Activated CD4-positive, CD25-positive, alpha-beta regulatory T cell treated with anti-CD3 and anti-CD28 coated beads, Interleukin-2, amount 50 U/mL, for 72 hours (primary cell): ENCODE results near the gene CDKAL1.

Source experiments
- DNase-seq: peaks from one replicate; pipeline ENCODE4 v3.0.0; 2021

CDKAL1 gene

DNA sequence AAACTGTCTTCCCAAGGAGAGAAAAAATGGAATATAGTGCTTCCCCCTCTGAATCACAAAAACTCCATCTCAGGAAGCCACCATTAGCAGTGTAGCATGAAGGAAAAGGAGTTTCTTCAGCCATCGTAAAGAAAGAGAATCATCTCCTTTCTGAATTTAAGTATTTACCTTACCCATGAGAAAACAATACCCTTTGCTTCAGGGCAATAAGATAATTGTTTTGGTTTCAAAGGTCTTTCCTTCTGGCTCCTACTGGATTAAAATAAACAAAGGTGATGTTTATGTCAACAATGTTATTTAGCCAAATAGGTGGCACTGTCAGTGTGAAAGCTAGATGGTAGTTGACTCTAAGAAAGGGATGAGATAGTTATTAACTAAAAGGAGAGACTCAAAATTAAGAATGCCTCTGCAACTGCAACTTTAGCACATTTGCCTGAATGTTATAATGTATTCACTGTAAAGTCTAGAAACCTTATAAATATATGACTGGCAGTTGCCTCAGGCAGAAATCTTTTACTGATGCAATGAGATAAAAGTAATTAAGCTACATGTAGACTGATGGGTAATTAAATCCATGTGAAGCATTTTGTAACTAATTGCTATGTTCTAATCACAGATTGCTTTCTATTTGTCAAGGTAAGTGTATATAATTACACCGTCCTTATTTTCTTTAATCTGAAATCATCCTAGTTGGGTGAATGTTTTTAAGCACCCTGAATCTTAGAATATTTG lies 399.0 kb downstream of the CDKAL1 start:
- DNase-seq = no peak

DNA sequence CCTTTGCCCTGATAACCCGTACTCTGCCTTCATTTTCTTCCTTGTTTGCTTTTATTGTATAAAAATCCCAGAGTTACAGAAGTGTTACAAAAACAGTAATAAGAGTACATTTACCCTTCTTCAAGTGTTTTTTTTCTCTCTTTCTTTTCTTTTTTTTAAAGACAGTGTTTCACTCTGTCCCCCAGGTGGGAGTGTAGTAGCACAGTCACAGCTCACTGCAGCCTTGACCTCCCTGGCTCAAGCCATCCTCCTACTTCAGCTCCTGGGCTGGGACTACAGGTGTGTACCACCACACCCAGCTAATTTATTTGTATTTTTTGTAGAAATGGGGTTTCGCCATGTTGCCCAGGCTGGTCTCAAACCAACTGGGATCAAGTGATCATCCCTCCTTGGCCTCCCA lies 402.7 kb downstream of the CDKAL1 start:
- DNase-seq = no peak

DNA sequence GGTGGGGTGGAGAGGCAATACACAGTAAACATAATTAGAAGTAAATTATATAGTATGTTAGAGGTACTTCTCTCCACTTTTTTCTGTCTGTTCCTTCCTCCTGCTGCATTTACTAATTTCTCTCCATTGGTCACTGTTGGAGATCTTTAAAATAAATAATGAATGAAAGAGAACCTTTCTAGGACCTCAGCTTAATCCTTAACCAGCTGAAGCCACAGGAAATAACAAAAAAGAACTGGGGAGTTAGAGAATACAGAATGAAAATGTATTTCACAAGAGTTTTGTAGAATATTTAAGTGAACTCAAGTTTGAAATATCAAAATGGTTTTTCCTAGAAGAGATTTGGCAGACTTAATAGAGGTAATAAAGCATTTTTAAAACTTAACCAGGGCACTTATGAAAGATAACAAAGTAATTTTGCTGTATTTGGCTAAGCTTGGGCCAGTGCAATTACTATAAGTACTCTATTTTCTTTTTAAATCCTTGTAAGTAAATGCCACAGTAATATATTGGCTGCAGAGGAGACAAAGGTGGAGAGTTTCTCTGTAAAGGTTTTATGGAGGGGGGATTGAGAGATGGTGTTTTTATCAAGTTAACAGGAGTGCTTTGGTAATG lies 405.0 kb downstream of the CDKAL1 start:
- DNase-seq = no peak

DNA sequence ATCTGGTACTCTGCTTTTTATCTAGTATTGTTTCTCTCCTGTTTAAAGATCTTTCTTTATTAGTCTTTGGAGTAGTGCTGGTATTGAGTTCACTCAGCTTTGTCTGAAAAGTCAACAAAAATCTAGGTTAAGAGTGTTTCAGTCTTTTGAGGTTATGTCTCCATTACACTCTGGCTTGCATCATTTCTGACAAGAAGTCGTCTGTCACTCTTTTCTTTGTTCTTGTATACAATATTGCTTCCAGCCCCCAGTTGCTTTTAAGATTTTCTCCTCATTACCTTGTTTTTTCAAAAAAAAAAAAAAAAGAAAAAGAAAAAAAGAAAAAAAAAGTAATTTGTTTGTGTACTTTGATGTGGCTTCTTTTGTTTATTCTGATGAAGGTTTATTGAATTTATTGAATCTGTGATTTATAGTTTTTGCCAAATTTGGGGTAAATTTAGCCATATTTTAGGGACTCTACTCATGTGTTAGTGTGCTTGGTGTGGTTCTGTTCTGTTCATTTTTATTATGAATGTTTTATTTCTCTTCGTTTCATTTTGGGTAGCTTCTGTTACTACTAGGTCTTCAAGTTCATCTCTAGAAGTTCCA lies 408.9 kb downstream of the CDKAL1 start:
- DNase-seq = no peak

GRCh38 chr6:20943922-20944321 lies 409.7 kb downstream of the CDKAL1 start:
- DNase-seq = no peak

- DNase-seq = no peak
Observed at GRCh38 chr6:20946022-20946421, 411.8 kb downstream of the CDKAL1 start.

DNA sequence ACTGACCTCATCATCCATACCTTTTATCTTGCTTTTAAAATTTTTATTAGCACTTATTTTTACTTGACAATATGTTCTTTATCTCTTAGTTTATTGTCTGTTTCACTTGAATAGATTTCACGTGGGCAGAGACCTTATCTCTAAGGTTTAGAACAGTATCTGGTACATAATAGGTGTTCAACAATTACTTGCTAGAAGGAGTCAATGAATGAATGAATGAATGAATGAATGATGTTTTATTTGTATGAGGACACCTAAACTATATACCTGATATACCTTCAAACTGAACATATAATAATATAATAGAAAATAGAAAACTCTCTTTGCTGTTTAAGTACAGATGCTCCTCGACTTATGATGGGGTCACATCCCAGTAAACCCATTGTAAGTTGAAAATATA lies 412.6 kb downstream of the CDKAL1 start:
- DNase-seq = no peak

DNA sequence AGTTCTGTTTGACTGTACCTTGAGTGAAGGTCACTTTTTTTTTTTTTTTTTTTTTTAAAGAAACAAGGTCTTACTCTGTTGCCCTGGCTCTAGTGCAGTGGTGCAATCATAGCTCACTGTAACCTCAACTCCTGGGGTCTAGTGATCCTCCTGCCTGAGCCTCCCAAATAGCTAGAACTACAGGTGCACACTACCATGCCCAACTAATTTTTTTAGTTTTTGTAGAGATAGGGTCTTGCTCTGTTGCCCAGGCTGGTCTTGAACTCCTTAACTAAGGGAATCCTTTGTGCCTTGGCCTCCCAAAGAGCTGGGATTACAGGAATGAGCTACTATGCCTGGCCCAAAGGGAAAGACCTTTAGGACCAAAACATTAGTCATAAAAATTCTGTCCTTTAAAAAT lies 413.7 kb downstream of the CDKAL1 start:
- no peak for DNase-seq

GRCh38 chr6:20948556-20948955 lies 414.3 kb downstream of the CDKAL1 start:
- DNase-seq = no peak

GRCh38 chr6:20949138-20949537 lies 414.9 kb downstream of the CDKAL1 start:
- DNase-seq = no peak

- no peak for DNase-seq
Observed at GRCh38 chr6:20952699-20953474, 418.6 kb downstream of the CDKAL1 start.

DNA sequence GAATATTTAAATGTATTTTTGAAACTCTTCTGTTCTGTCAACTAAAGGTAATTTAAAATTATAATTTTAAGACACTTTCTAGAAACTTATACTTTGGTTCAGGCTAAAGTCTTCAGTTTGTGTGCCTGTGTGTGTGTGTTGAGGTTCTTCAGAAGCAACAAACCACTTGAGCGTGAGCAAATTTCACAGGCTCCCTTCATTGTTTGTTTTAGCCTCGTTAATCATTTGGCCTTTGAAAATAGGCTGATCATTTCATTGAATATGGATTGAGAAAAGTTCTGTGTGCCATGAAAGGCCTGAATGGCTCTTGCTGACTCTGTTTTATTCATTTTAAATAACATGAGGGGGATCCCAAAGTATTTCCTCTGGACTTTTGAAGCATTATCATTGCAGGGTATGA lies 420.1 kb downstream of the CDKAL1 start:
- DNase-seq = no peak

DNA sequence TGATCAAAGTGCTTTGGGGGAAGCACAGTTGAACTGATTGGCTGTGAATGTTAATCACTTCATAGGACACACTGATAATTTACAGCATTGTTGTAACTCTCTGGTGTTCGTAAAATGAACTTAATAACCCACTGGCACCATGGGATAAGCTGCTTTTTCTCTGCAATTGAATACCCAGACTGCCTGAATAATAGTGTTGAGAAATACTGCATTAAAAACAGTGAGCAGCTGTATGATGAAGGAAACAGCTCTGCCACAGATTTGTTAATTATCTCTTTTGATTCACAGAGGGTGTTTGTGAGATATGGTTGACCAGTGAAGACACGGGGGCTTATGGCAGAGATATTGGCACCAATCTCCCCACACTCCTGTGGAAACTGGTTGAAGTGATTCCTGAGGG lies 420.9 kb downstream of the CDKAL1 start:
- no peak for DNase-seq

DNA sequence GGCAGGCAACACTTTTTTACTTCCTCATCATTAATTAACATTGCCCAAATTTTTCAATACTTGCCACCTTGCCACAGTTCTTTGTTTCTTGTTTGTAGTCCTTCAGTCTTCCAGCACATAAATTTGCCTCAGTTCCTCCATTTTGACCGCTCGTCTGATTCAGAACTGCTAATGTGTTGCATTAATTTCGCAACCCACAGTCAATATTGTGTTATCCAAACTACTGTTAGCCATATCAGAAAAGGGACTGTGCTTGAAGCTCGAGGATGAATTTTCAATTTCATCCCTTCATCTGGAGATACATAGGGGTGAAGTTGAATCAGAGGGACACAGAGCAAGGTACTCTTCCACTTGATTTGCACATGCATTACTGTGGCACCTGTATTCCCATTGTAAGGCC lies 421.5 kb downstream of the CDKAL1 start:
- no peak for DNase-seq

GRCh38 chr6:20960067-20960466 lies 425.8 kb downstream of the CDKAL1 start:
- no peak for DNase-seq

DNA sequence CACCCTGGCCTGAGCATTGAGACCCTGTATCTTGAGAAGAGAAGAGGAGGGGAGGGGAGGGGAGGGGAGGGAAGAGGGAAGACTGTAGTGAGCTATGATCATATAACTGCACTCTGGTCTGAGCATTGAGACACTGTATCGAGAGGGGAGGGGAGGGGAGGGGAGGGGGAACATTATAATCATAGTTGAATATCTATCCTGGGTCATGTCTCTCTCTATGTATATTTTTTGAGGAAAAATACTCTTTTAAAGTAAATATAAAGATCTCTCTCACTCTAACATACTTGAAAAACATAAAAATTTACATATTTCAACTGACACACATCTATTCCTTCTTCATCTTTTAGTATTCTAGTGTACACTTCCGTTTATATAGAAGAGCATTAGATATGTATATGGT lies 431.0 kb downstream of the CDKAL1 start:
- DNase-seq = no peak

DNA sequence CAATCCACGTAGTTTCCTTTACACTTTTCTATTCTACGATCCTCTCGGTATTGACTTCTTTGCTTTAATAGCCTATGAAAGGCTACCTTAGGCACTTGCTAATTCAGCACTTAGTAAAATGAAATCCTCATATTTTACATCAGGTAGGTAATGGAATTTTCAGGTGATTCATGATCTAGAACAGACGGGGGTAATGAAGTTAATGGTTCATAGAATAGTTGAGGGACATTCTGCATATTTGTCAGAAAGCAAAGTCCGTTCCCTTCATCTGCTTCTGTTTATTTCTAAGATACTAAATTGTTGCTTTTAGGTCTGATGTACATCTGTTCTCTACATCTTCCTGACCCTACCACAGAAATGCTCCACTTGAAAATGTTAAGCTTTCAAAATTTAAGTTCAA lies 431.7 kb downstream of the CDKAL1 start:
- DNase-seq = no peak

GRCh38 chr6:20969551-20969950 lies 435.3 kb downstream of the CDKAL1 start:
- no peak for DNase-seq

DNA sequence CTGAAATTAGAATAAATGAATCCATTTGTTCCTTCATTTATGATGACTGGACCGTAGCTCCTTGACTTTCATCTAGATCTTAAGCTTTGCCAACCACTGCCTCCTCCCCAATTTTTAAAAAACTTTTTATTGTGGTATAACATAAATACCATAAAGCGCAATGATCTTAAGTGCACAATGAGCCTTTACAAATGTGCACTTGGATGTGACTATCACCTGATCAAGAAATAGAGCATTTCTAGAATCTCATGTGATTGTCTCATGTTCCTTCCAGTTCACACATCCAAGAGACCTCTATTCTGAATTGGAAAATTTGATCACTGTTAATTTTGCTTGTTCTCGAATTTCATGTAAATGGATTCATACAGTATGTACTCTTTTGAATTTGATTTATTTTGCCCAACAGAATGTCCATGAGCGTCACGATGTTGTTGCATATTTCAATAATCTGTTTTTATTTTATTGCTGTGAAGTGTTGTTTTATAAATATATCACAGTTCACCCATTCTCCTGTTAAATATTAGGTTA lies 442.2 kb downstream of the CDKAL1 start:
- no peak for DNase-seq

DNA sequence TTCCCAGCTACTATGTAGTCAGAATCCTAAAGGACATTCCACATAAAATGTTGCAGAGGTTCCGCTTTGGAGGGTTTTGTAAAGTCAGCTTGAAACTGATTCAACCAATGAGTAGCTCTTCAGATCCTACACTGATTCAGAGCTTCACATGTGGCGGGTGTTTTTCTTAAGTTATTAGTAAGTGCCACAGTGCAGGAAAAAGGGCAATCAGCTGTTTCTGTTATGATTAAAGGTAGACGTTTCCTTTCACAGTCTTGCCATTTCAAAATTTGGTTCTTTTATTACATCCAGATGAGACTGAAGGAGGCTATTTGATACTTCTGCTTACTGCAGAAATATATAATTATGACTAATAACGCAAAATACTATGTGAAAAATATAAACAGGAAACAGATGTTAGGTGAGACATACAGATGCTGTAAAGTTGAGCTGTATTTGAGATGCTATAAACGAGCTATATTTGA lies 443.9 kb downstream of the CDKAL1 start:
- no peak for DNase-seq

DNA sequence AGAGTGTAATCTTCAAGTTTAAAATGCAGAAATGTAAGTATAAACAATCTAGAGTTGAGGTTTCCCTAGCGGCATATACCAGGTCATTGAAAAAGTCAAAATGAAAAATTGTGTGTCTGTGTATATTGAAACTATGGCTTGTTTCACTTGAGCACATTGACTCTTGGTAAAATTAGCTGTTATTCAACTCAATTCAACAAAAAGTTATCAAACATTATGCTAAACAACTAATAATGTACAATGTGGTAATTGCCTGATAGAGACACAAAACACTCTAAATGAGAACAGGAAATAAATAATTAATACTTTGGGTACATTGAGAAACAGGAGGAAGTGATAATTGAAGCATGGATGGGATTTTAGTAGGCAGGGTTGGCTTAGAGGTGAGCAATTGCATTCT lies 444.8 kb downstream of the CDKAL1 start:
- no peak for DNase-seq

GRCh38 chr6:20983961-20984360 lies 449.7 kb downstream of the CDKAL1 start:
- DNase-seq = no peak

GRCh38 chr6:20985821-20986220 lies 451.6 kb downstream of the CDKAL1 start:
- no peak for DNase-seq
